NT2/D1 (cell line): ENCODE data around the gene ILK.

ENCODE experiments used
- SUZ12 ChIP-seq: IDR thresholded peaks from 2 replicates; pipeline ENCODE4 v1.6.1; 2011; ENCODE audit not compliant: insufficient read length, insufficient read depth; ENCODE audit errors: extremely low read depth
- YY1 ChIP-seq: IDR thresholded peaks from 2 replicates; pipeline ENCODE4 v1.6.1; 2011; ENCODE audit not compliant: insufficient read length, insufficient read depth
- ZNF274 ChIP-seq: IDR thresholded peaks from 2 replicates; pipeline ENCODE4 v1.6.1; 2011; ENCODE audit warnings: mild to moderate bottlenecking, low read depth, low read length

DNA sequence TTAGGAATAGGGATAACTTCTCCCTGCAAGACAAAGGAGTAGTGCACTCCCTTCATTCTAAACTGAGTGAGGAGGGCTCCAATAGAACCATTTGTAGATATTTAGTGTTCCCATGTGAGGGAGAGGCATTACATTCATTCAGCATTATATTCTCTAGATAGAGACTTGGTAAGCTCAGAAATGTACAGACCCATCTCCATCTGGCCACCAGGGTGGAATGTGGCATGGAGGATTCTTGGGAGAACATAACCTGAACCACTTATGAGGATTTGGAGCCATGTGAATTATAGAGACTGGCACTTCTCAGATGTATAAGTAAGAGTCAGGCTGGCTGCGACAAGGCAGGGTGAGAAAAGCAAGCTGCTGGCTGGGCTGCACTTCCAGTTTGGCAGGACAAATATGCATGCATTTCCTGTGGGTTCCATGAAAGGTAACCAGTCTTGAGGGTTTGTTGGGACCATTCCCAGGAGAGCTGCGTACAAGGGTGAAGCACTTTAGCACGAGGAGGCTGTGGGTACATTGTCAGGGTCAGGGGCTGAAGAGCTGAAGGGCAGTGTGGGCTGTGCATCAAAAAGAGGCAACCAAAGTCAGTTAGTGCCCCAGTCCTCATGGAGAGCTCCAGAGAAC is 9.3 kb upstream of the ILK start:
- TF ChIP-seq SUZ12, result no peak
- no peak for TF ChIP-seq ZNF274
- no peak for TF ChIP-seq YY1
